HEK293 (cell line): ENCODE measurements around the gene MRPL30.

Experiments used
- ATF2 ChIP-seq: fragments of 450-650 bp; formaldehyde crosslinking; IDR thresholded peaks from 2 replicates; pipeline ENCODE4 v1.5.1; 2016; ENCODE audit warnings: missing biosample characterization, missing genetic modification characterization, low read depth
- ZNF335 ChIP-seq: fragments of 450-650 bp; formaldehyde crosslinking; conservative IDR thresholded peaks from 2 replicates; pipeline ENCODE4 v1.5.1; 2016; ENCODE audit warnings: missing biosample characterization, missing genetic modification characterization
- ZNF501 ChIP-seq: fragments of 450-650 bp; formaldehyde crosslinking; IDR thresholded peaks from 2 replicates; pipeline ENCODE4 v1.5.1; 2016; ENCODE audit warnings: missing biosample characterization, missing genetic modification characterization
- ZNF777 ChIP-seq: fragments of 450-650 bp; formaldehyde crosslinking; IDR thresholded peaks from 2 replicates; pipeline ENCODE4 v1.5.1; 2017; ENCODE audit warnings: missing biosample characterization, missing genetic modification characterization, borderline replicate concordance
- TF ChIP-seq, protein P1 (sequence below): fragments of 450-650 bp; formaldehyde crosslinking; IDR thresholded peaks from 2 replicates; pipeline ENCODE4 v1.5.1; 2016; ENCODE audit warnings: missing biosample characterization, missing genetic modification characterization
- TF ChIP-seq, protein P2 (sequence below): fragments of 450-650 bp; formaldehyde crosslinking; IDR thresholded peaks from 2 replicates; pipeline ENCODE4 v1.5.1; 2016; ENCODE audit warnings: missing biosample characterization, missing genetic modification characterization

- TF ChIP-seq, protein P1, sequence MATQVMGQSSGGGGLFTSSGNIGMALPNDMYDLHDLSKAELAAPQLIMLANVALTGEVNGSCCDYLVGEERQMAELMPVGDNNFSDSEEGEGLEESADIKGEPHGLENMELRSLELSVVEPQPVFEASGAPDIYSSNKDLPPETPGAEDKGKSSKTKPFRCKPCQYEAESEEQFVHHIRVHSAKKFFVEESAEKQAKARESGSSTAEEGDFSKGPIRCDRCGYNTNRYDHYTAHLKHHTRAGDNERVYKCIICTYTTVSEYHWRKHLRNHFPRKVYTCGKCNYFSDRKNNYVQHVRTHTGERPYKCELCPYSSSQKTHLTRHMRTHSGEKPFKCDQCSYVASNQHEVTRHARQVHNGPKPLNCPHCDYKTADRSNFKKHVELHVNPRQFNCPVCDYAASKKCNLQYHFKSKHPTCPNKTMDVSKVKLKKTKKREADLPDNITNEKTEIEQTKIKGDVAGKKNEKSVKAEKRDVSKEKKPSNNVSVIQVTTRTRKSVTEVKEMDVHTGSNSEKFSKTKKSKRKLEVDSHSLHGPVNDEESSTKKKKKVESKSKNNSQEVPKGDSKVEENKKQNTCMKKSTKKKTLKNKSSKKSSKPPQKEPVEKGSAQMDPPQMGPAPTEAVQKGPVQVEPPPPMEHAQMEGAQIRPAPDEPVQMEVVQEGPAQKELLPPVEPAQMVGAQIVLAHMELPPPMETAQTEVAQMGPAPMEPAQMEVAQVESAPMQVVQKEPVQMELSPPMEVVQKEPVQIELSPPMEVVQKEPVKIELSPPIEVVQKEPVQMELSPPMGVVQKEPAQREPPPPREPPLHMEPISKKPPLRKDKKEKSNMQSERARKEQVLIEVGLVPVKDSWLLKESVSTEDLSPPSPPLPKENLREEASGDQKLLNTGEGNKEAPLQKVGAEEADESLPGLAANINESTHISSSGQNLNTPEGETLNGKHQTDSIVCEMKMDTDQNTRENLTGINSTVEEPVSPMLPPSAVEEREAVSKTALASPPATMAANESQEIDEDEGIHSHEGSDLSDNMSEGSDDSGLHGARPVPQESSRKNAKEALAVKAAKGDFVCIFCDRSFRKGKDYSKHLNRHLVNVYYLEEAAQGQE (tag by site-specific recombination): no peak
- no peak for TF ChIP-seq ZNF335
- TF ChIP-seq ZNF777 (tag by site-specific recombination): no peak
- TF ChIP-seq, protein P2, sequence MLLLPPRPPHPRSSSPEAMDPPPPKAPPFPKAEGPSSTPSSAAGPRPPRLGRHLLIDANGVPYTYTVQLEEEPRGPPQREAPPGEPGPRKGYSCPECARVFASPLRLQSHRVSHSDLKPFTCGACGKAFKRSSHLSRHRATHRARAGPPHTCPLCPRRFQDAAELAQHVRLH (tag by site-specific recombination): no peak
- TF ChIP-seq ATF2: no peak
- no peak for TF ChIP-seq ZNF501 (tag by site-specific recombination)
Observed at GRCh38 chr2:99153921-99154604, 26.9 kb upstream of the MRPL30 start.
